RWPE1 (cell line): ENCODE measurements around the gene TIAM2.

Experiments used
- CTCF ChIA-PET: fragments of 350-600 bp; sonication (Branson Sonifier 250); formaldehyde crosslinking; extraction: SDS; loops from one replicate; lab custom pipeline; 2021; lab: Yijun Ruan, JAX
- POLR2A ChIA-PET: fragments of 400-600 bp; formaldehyde crosslinking; extraction: SDS; loops from one replicate; lab custom pipeline; 2020; ENCODE audit warnings: antibody characterized with exemption; ENCODE audit not compliant: low non-redundant PET; lab: Yijun Ruan, JAX
- DNase-seq: peaks from one replicate; pipeline ENCODE4 v3.0.0; 2012; ENCODE audit warnings: low spot score
- H3K27ac ChIP-seq: fragments of 450-650 bp; 2 replicates; pipeline ENCODE4 v1.5.1; 2017
- CTCF ChIP-seq: fragments of 450-650 bp; conservative IDR thresholded peaks from 2 replicates; pipeline ENCODE4 v1.5.1; 2017; ENCODE audit warnings: low read depth, mild to moderate bottlenecking

TIAM2 gene

DNA sequence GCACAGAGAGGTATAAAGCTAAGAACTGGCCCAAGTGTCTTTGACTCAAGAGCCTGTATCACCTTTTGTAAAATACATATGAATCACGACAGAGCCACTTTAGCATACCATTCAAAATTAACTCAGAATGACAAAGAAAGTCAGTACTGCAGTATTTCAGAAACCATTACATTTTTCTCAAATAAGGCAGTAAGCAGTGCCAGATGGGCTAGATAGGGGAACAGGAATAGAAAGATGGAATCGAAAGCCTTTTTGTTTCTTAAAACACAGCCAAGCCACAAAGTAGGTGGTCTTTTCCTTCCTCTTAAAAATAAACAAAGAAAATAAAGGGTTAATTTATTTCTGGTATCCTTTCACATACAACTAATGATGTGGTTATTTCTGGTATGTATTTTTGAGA lies 279.0 kb downstream of the TIAM2 start:
- no peak for DNase-seq
- TF ChIP-seq CTCF: no peak
- no peak overlapping the region for H3K27ac ChIP-seq
- POLR2A ChIA-PET: no interaction called here
- CTCF ChIA-PET: no interaction called here

- ChIA-PET POLR2A (no interaction called here), CTCF (no interaction called here)
- no peak for TF ChIP-seq CTCF
- peak overlapping the region; percentile 53 for H3K27ac ChIP-seq
- DNase-seq: peak; percentile 55
These were observed 279.4 kb downstream of the TIAM2 start for GRCh38 chr6:155274533-155274932.

DNA sequence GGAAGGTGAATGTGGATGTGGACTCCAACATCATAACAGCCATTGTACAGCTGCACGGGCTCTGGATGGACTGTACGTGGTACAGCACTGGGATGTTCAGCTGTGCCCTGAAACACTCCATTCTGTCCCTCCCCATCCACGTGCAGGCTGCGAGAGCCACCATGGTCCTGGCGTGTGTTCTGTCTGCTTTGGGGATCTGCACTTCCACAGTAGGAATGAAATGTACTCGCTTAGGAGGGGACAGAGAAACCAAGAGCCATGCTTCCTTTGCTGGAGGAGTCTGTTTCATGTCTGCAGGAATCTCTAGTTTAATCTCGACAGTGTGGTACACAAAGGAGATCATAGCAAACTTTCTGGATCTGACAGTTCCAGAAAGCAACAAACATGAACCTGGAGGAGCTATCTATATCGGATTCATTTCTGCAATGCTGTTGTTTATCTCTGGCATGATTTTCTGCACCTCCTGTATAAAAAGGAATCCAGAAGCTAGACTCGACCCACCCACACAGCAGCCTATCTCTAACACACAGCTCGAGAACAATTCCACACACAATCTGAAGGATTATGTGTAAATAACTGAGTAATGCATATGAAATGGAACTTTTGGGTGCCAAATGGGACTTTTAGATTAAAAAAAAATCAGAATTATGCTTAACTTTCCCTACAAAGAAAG lies 280.8 kb downstream of the TIAM2 start:
- H3K27ac ChIP-seq: peak overlapping the region; percentile 41; the same call in 1 of the 2 replicates
- DNase-seq: no peak
- CTCF ChIA-PET: interaction anchor here (0.6 kb wide), 1 partner anchor 408 kb away, joined by 3 read pairs; no protein-coding TSS in a partner anchor
- TF ChIP-seq CTCF: no peak
- POLR2A ChIA-PET: no interaction called here

DNA sequence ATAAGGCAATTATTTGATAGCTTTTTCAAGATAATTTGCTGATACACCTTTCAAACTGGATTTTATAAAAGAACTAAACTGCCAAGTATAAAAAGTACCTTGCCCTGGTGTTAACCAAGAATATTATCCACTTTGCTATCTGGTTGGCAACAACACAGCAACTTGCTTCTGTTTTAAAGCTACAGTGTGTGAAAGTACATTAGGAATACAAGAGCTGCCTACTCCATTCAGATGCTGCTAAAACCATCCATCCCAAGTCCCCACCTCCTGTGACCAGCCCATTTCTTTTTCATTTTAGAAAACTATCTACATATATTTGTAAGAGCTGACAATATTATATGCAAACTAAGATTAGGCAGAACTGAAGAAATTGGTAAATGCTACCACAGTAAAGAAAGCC lies 281.5 kb downstream of the TIAM2 start:
- CTCF ChIA-PET: interaction anchor here (0.6 kb wide), 1 partner anchor 408 kb away, joined by 3 read pairs; no protein-coding TSS in a partner anchor
- no peak for TF ChIP-seq CTCF
- no peak for DNase-seq
- H3K27ac ChIP-seq: no peak overlapping the region
- POLR2A ChIA-PET: no interaction called here

- CTCF ChIA-PET: interaction anchor here (0.6 kb wide), 1 partner anchor 1846 kb away, joined by 7 read pairs; no protein-coding TSS in a partner anchor
- TF ChIP-seq CTCF: no peak
- H3K27ac ChIP-seq: no peak overlapping the region
- no peak for DNase-seq
- POLR2A ChIA-PET: no interaction called here
These were observed 283.4 kb downstream of the TIAM2 start for GRCh38 chr6:155278319-155279049.

- no peak for DNase-seq
- POLR2A ChIA-PET: no interaction called here
- CTCF ChIA-PET: interaction anchor here (0.6 kb wide), 1 partner anchor 15 kb away, joined by 3 read pairs; no protein-coding TSS in a partner anchor
- no peak overlapping the region for H3K27ac ChIP-seq
- no peak for TF ChIP-seq CTCF
These were observed 289.7 kb downstream of the TIAM2 start for GRCh38 chr6:155284775-155285174.
